Measurements from ENCODE around the gene LTO1. TPM values are rescaled to one million over a fixed set of nuclear protein-coding genes. Genes with fewer than 3 reads are reported as not detected.

Gene LTO1
- total and polyA plus RNA-seq, 2 of the 13 experiments (the other 11 are each of a cell fraction or from before 2014, with no cell fraction given): 11.8 to 15.0 TPM

GRCh38 chr11:69704508-69705253 lies 29.5 kb upstream of the LTO1 start:
- Histone ChIP-seq H3K27me3 (ENCODE audit: control insufficient read depth in 1 of 2, insufficient read depth in 2 of 2, low read length in 2 of 2) (no peaks in the 10 kb centered on the region), H3K4me2 (ENCODE audit: low read depth, low read length) (no peak overlapping the region), H3K9me3 (ENCODE audit: low read length) (no peaks in the 10 kb centered on the region), H3K4me1 (ENCODE audit: insufficient read depth, low read length) (peaks cover 84% of the 10 kb centered on the region), H3K36me3 (replicated peaks in 1 of 2; ENCODE audit: control insufficient read depth in 1 of 2, insufficient read depth in 2 of 2, low read length in 2 of 2) (no peaks in the 10 kb centered on the region), H3K4me3 (replicated peaks in 1 of 3; ENCODE audit: insufficient read depth in 1 of 3, low read depth in 2 of 3, low read length in 3 of 3) (no peak overlapping the region), H3K27ac (ENCODE audit: extremely low read length, insufficient read depth, low read length) (no peak overlapping the region), H3K79me2 (ENCODE audit: insufficient read depth, low read length) (no peaks in the 10 kb centered on the region), H3K9ac (ENCODE audit: insufficient read depth, low read depth, low read length) (no peak overlapping the region), H4K20me1 (ENCODE audit: insufficient read depth, low read length) (no peaks in the 10 kb centered on the region), H2AFZ (ENCODE audit: low read length) (no peak overlapping the region)
- no peak for FAIRE-seq
- intact Hi-C loops (cut with micrococcal nuclease; ENCODE audit: unreplicated experiment): loop anchor here (5.0 kb wide), 1 partner anchor 98 kb away; no protein-coding TSS in a partner anchor
- ChIA-PET POLR2A (no interaction called here), CTCF (ENCODE audit: low intra/inter-chr PET ratio, low total read pairs) (no interaction called here)
- 94% methylated on average over 61 of the region's 63 CpGs for WGBS (ENCODE audit: low lambda C conversion rate)
- in situ Hi-C loops (cut with HindIII; ENCODE audit: extremely low pct_ligation_motif_present, low pct_unique_long_range_greater_than_20kb): no loop called here
- BruUV-seq (replicated peaks): no TSS peak
- no peak for ATAC-seq
- DNase-seq (ENCODE audit: low spot score): no peak
- TF ChIP-seq HNF4A (CRISPR knock-in tag; IDR thresholded peaks at IDR 0.05): no peak
- peak; percentile 69 for TF ChIP-seq PRPF4 (IDR thresholded peaks at IDR 0.05; ENCODE audit: low read depth, low read length, poor library complexity, severe bottlenecking)
- no peak for TF ChIP-seq ZNF879 (CRISPR knock-in tag; IDR thresholded peaks at IDR 0.05)
- no peak for TF ChIP-seq IRX3 (CRISPR knock-in tag; IDR thresholded peaks at IDR 0.05; ENCODE audit: borderline replicate concordance, low read depth)

- Histone ChIP-seq H3K27ac (ENCODE audit: extremely low read length, insufficient read depth, low read length) (peak within 1 kb of the TSS; percentile 74), H3K36me3 (replicated peaks in 1 of 2; ENCODE audit: control insufficient read depth in 1 of 2, insufficient read depth in 2 of 2, low read length in 2 of 2) (no peaks in the 10 kb centered on the region), H3K27me3 (ENCODE audit: control insufficient read depth in 1 of 2, insufficient read depth in 2 of 2, low read length in 2 of 2) (no peaks in the 10 kb centered on the region), H3K79me2 (ENCODE audit: insufficient read depth, low read length) (no peaks in the 10 kb centered on the region), H3K9me3 (ENCODE audit: low read length) (no peaks in the 10 kb centered on the region), H3K4me3 (replicated peaks in 1 of 3; ENCODE audit: insufficient read depth in 1 of 3, low read depth in 2 of 3, low read length in 3 of 3) (no peak within 1 kb of the TSS), H2AFZ (ENCODE audit: low read length) (no peak within 1 kb of the TSS), H3K4me2 (ENCODE audit: low read depth, low read length) (no peak within 1 kb of the TSS), H3K4me1 (ENCODE audit: insufficient read depth, low read length) (peaks cover 84% of the 10 kb centered on the region), H3K9ac (ENCODE audit: insufficient read depth, low read depth, low read length) (no peak within 1 kb of the TSS), H4K20me1 (ENCODE audit: insufficient read depth, low read length) (no peaks in the 10 kb centered on the region)
- intact Hi-C loops (cut with micrococcal nuclease; ENCODE audit: unreplicated experiment): no loop called here
- 98% methylated on average over 33 of the region's 67 CpGs for WGBS (ENCODE audit: low lambda C conversion rate)
- ATAC-seq (no peak), DNase-seq (ENCODE audit: low spot score) (no peak), FAIRE-seq (no peak)
- CTCF ChIA-PET (ENCODE audit: low intra/inter-chr PET ratio, low total read pairs): no interaction called here
- in situ Hi-C loops (cut with HindIII; ENCODE audit: extremely low pct_ligation_motif_present, low pct_unique_long_range_greater_than_20kb): no loop called here
- POLR2A ChIA-PET: no interaction called here
- BruUV-seq (replicated peaks): no TSS peak
- TF ChIP-seq, protein P1, sequence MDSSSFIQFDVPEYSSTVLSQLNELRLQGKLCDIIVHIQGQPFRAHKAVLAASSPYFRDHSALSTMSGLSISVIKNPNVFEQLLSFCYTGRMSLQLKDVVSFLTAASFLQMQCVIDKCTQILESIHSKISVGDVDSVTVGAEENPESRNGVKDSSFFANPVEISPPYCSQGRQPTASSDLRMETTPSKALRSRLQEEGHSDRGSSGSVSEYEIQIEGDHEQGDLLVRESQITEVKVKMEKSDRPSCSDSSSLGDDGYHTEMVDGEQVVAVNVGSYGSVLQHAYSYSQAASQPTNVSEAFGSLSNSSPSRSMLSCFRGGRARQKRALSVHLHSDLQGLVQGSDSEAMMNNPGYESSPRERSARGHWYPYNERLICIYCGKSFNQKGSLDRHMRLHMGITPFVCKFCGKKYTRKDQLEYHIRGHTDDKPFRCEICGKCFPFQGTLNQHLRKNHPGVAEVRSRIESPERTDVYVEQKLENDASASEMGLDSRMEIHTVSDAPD (CRISPR knock-in tag; IDR thresholded peaks at IDR 0.05): no peak
- no peak for TF ChIP-seq ZNF30 (CRISPR knock-in tag; IDR thresholded peaks at IDR 0.05)
- no peak for TF ChIP-seq BRD4 (CRISPR knock-in tag; IDR thresholded peaks at IDR 0.05)
- no peak for TF ChIP-seq ZNF570 (CRISPR knock-in tag; IDR thresholded peaks at IDR 0.05; ENCODE audit: borderline replicate concordance)
- TF ChIP-seq ARNT2 (CRISPR knock-in tag; IDR thresholded peaks at IDR 0.05; ENCODE audit: low read depth): no peak
- TF ChIP-seq ZSCAN21 (CRISPR knock-in tag; IDR thresholded peaks at IDR 0.05; ENCODE audit: borderline replicate concordance): no peak
- no peak for TF ChIP-seq ARID4A (CRISPR knock-in tag; IDR thresholded peaks at IDR 0.05; ENCODE audit: borderline replicate concordance)
Observed at GRCh38 chr11:69703768-69704507, 28.8 kb upstream of the LTO1 start, which contains the start of gene FGF19. TSS of gene FGF19 (minus strand) at chr11:69704022. CDS start at chr11:69703876, 146 bp downstream.

All from HepG2 (cell line).